GM18909 (cell line): Measurements from ENCODE around the gene CELSR2.
A peak's percentile ranks its signal among the peaks of the same experiment; 100 is the strongest.

Experiments used
- ATAC-seq: cut with Tn5 transposase; IDR thresholded peaks from one replicate; pipeline ENCODE4 v1.9.1; 2021; ENCODE audit warnings: mild to moderate bottlenecking; ENCODE audit not compliant: unreplicated experiment, poor library complexity

CELSR2 gene

DNA sequence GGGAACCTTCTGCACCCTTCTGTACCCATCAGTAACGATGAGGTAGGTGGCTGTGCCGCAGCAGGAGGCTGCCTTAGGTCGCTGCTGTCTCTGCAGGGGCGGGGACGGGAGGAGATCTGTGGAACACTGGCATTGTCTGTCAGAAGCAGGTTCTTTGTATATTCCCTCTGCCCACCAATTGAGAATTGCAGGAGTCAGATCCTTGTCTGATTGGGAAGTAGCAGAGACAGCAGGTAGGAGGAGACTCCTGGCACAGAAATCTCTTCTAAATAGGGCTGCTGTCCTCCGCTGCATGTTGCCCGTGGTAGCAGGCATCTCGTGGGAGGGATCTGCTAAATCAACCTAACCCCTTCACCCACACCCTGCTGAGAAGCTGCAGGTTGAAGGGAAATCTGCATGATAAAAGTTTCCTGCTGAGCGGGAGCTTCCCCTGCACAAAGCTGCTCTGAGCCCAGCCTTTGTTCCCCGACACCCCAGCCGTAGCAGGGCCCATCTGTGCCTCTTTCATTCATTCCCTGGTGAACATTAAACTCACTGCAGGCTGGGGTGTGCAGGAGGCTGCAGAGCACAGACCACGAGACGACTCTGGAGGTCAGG, 19.7 kb upstream of the CELSR2 start:
- no peak for ATAC-seq

DNA sequence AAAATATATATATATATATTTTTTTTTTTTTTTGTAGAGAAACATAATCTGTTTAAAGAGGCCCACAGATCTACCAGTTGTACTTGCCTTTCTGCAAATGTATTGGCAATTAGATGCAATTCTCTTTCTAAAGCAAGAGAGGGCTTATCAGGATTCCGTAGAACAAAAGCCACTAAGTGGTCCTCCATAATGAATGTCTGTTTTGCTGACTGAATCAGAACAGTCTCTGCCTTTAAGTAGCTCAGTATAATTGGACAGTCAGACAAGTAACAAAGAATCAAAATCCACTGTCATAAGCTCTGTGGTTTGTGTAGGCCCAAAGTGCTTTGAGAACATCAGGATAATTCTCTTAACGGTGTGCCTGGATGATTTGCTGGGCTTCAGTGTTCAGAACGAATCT, 18.3 kb upstream of the CELSR2 start:
- ATAC-seq = no peak

DNA sequence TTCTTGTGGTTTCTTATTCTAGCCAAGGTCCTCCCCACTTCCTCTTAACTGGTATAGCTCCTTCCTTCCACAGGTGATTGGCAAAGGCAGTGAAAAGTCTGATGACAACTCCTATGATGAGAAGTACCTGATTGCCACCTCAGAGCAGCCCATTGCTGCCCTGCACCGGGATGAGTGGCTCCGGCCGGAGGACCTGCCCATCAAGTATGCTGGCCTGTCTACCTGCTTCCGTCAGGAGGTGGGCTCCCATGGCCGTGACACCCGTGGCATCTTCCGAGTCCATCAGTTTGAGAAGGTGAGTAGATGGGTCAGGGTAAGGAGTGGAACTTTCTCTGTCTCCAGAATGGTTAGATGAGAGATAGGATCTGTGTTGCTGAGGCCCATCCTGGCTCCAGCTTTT, 14.2 kb upstream of the CELSR2 start:
- ATAC-seq = no peak

DNA sequence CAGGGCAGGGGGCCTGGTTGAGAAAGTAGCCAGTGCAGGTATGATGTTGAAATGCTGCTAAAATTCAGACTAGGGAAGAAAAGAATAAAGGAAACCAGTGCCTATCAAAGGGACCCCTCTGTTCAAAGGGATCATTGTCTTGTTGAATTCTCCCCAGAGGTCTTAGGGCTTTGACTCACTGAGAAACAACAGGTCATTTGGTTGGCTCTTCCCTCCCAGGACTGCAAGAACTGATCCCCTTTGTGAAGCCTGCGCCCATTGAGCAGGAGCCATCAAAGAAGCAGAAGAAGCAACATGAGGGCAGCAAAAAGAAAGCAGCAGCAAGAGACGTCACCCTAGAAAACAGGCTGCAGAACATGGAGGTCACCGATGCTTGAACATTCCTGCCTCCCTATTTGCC, 11.8 kb upstream of the CELSR2 start:
- ATAC-seq = no peak

DNA sequence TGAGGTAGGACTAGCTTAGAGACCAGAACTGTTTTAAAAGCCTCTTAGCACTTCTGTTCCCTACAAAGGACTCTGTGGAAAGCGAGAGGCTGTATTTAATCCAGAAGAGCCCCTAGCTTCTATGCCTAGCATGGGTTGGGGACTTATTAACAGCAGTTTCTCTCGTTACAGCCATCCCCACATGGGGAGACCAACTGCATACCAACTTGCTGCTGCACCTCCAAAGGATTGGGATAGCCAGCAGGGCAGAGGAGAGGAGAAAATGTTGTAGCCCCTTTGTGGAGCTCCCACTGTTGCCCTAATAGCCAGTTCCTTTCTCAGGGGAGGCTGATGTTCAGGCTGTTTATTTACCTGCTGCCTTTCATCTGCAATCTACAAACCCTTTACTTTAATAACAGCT, 11.0 kb upstream of the CELSR2 start:
- no peak for ATAC-seq

DNA sequence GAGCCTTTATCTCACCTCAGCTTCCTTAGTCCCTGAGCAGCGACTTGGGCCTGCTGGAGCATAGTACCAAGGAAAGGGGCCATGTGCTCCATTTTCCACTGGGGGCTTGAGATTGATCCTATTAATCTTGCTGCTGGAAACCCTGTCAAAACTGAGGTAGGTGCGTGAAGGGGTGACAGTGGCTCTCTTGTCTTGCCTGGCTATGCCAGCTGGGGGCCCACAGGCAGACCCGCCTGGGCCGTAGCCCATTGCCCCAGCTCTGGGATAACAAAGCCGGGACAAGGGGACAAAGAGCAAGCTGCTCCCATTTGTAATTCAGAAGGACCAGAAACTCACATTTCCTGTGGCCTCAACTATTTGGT, 10.3 kb upstream of the CELSR2 start:
- no peak for ATAC-seq

DNA sequence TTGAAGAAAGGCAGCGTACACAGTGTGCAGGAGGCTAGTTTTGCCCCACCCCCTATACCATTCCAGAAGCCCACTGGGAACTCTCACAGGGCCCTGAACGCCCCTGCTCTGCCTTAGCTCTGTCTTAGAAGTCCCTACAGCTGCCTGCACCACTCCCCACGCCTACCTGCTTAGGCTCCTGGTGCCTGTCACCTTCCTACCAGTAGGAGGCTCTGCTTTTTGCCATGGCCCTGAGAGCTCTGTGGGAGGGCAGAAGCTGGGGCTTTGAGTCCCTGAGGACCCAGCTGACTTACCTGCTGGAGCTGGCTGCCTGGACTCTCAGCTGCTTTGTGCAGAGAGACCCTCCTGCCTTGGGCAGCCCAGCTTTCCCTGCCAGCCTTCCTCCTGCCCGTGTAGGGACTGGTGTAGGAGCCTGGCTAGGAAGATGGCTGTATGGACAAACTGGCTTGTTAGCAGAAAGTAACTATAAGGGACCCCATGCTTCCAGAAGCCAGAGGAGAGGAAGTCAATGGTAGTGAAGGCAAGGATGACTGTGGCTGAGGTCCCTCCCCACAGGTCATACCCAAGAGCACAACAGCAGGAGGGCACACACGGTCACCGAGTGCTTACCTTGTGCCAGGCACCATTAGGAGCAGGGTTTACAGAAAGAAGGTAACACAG, 9.8 kb upstream of the CELSR2 start:
- ATAC-seq = peak; percentile 67

DNA sequence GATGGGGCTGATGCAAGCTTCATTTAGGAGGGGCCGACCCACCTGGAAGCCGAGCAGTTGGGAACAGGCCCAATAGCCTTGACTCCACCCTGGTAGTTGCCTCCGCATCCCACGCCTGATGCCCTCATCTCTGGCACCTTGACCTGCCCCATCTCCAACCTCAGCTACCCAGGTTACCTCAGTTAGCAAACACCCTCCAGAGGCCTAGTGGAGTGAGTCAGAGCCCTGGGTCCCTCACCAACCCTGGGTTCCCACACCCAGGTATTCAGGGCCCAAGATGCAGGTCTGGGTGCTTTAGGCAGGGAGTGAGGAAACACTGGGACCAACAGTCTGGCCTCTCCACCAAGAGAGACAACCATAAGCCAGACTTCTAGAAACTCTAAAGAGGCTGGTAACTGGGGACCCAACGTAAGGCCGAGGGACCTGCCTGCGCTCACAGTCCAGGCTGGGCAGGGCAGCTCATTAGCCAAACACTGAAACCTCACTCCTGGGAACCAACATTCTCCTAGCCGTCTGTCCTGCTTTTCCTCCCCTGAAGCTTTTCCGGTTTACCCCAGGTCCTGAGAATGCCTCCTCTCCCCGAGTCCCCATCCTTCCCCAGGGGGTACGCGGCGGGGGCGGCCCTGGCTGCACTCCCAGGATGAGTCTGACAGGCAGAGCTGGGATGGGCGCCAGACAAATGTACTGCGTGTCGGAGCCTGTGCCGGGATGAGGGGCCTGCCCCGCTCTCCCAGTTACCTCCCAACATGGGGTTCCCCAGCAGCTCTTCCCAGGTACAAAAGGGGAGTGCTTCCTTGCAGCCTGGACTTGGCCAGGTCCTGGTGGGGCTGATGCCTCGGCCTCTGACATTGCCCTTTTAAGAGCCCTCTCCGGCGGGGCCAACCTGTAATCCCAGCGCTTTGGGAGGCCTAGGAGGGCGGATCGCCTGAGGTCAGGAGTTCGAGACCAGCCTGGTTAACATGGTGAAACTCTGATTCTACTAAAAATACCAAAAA, 8.9 kb upstream of the CELSR2 start:
- no peak for ATAC-seq

DNA sequence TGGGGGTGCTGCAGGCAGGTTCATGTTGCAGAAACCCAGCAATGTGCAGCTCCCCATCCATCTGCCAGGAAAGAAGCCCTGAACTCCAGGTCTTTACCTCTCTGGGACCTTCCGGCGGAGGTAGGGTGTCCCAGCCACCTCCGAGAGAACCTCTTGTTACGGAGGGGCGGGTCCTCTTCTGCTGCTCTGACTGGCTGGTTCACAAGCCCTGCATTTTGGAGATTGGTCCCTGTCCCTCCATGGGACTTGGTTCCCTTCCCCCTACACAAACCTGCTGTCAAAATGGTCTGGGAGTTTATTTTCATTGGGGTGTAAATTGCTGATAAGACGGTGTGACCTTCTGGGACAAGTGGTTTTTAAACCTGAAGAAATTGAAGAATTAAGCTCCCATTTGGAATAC, 8.0 kb upstream of the CELSR2 start:
- ATAC-seq = no peak

DNA sequence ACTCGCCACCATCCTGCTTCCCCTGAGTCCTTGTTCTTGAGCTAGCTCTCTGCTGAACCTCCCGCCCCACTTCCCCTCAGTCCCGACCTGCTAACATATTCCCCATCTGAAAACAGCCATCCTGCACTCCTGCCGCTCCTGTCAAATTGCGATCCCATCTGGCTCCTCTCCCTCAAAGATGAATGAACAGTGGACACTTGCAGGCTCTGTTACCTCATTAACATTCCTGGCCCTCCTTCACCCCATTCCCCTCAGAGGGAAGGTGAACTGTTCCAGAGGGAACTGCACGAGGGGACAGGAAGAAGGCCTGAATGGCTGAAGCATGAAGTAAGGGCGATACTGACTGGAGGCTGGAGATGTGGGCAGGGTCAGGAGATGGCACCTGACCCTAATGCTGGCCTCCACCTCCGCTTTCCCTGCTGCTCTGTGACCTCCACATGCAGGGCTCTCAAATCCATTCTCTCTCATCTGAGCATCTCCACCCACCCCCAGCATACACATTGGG, 7.4 kb upstream of the CELSR2 start:
- no peak for ATAC-seq

DNA sequence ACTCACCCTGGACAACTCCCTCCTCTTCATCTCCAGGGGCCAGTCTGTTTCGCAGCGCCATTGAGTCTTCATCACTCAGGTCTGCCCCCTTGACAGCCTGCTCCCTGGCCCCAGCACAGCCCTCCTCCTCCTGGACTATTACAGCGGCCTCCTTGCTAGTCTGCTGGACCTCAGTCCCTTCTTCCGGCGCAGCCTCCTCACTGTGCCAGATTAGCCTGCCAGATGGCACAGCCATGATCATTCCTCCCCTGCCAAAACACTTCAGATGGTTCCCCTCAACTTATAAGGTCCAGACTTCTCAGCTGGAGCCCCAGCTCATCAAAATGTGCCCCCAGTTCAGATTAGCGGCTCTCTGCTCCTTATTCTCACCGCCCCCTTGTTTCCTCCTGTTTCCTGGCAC, 7.0 kb upstream of the CELSR2 start:
- no peak for ATAC-seq

DNA sequence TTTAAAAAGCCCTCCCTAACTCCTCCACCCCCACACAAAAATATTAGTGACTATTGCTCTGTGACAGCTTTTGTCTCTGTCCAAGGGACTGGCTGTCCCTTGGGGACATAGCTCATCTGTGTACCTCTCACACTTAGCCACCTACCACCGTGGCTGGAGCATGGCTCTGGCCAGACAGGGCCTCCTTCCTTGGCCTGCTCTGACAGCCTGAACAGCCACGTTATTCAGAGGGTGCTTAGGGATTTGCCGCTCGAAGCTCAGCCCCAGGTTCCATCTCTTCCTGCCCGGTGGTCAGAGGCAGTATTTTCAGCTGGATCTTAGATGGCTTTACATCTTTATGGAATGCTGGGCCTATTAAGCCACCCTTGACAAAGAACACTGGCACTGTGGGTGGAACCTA, 6.1 kb upstream of the CELSR2 start:
- no peak for ATAC-seq

DNA sequence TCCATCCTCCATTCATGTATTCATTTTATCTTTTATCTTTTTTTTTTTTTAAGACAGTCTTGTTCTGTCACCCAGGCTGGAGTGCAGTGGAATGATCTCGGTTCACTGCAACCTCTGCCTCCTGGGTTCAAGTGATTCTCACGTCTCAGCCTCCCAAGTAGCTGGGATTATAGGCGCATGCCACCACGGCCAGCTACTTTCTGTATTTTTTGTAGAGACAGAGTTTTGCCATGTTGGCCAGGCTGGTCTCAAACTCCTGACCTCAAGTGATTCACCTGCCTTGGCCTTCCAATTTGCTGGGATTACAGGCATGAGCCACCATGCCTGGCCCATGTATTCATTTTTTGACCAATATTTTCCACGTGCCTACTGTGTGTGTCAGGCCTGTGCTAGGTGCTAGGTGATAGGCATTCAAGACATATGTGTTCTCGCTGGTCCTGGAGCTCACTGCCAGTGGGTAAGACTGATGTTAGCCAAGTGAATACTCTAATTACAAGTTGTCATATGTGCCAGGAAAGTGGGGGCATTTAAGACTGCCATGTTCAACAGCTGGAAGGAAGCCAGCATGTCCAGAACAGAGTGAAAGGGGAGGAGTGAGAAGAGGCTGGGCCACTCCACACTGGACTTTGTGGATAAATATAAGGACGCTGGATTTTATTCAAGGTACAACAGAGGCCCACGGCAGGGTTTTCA, 5.3 kb upstream of the CELSR2 start:
- no peak for ATAC-seq

DNA sequence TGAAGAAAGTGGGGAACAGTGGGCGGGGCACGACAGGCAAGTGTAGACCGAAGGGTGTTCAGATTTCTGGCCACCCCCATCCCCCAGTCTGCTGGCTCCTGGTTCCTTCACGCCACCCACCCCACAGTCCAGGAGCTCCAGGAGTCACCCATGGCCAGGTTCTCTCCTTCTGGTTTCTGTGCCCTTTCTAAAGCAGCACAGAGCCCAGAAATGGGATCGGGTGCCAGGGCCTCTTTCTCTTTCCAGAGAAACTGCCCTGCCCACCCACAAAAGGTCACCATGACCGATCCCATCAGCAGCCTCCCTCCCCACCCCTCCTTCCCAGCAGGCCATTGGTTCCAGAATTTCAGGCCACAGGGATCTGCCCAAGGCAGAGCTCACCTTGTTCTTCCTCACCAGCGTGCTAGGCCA, 3.2 kb upstream of the CELSR2 start:
- no peak for ATAC-seq

DNA sequence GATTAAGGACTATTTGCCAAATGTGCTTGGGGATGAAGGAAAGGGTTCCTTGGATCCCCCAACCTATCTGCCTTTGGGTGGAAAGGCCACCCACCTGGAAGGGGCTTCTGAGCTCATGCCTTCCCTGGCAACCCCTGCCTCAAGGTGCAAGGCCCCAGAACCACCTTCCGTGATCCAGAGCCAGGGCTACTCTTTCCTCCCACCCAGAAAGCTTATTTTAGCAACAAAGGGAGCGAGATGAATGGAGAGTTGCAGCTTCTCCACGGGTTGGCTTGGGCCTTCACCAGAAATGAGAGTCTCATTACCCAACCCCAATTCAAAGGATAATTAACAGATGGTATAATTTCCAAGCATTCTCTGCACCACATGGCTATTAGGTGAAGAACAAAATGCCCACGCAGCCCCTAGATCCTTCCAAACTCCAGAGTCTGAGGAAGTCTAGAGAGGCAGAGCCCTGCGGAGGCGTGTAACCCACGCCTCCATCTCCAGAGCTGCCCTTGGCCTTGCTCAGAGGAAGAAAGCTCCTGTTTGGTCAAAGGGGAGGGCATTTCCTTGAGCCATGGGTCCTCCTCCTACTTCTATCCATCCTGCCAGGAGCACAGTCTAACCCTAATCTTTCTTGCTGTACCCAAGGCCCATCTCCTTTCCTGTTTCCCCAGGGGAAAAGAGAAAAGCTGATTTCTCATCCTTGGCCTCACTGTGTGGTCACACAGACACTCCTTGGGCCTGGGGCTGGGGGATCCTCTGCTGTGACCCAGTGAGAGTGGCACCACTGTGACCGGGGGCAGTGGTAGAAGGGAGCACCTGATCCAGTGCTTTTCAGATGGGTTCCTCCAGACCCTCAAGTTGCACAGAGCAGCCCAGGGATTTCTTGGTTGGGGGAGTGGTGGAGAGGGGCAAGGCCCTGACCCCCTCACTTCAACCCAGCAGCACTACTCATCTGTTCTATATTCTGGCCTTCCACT, 1.7 kb upstream of the CELSR2 start:
- no peak for ATAC-seq

DNA sequence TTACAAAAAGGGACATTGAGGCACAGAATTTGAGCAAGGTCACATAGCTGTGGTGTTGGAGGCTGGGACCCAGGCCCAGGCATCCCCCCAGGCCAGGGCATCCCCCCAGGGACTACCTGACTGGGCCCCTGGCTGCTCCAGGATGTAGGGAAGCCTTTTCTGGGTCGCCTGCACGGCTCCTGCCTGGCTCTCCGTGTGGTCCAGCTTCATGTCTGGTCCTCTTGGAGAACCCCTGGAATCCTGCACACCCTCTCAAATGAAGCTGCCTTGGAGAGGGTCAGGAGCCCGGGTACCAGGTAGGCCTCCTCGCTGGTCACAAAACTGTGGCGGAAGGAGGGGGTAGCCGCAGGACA, 919 bp upstream of the CELSR2 start:
- ATAC-seq = no peak

DNA sequence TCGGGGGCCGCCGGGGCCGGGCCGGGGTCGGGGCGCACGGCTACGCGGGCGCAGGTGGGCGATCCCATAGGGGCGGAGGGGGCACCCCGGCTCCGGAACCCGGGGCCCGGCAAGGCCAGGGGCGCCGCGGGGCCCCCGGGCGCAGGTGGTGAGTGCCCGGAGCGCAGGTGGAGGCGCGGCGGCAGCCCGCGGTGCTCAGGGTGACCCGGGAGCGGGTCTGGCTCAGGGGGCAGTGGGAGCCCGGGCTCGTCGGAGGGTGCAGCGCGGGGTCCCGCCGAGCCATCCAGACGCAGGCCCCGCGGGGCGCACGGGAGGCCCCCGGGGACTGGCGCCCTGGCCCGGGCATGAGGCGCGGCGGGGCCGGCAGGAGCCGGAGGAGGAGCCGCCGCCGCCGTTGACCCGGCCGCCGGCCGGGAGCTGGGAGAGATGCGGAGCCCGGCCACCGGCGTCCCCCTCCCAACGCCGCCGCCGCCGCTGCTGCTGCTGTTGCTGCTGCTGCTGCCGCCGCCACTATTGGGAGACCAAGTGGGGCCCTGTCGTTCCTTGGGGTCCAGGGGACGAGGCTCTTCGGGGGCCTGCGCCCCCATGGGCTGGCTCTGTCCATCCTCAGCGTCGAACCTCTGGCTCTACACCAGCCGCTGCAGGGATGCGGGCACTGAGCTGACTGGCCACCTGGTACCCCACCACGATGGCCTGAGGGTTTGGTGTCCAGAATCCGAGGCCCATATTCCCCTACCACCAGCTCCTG, 489 bp downstream of the CELSR2 start:
- ATAC-seq = peak; percentile 38

DNA sequence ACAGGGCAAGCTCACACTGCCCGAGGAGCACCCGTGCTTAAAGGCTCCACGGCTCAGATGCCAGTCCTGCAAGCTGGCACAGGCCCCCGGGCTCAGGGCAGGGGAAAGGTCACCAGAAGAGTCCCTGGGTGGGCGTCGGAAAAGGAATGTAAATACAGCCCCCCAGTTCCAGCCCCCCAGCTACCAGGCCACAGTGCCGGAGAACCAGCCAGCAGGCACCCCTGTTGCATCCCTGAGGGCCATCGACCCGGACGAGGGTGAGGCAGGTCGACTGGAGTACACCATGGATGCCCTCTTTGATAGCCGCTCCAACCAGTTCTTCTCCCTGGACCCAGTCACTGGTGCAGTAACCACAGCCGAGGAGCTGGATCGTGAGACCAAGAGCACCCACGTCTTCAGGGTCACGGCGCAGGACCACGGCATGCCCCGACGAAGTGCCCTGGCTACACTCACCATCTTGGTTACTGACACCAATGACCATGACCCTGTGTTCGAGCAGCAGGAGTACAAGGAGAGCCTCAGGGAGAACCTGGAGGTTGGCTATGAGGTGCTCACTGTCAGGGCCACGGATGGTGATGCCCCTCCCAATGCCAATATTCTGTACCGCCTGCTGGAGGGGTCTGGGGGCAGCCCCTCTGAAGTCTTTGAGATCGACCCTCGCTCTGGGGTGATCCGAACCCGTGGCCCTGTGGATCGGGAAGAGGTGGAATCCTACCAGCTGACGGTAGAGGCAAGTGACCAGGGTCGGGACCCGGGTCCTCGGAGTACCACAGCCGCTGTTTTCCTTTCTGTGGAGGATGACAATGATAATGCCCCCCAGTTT, 1.3 kb downstream of the CELSR2 start:
- no peak for ATAC-seq
